ENCODE results near the gene PCDHB13. TPM values are rescaled to one million over a fixed set of nuclear protein-coding genes. Genes with fewer than 3 reads are reported as not detected.
"Not testable (repeated sequence)": the region's sequence is repeated elsewhere in the genome, so short reads cannot be mapped to it uniquely, and the experiment has no call there.

PCDHB13 gene
- polyA plus RNA-seq (2012; ENCODE audit: insufficient read depth, insufficient read length, low read depth) = 0.26 TPM

DNA sequence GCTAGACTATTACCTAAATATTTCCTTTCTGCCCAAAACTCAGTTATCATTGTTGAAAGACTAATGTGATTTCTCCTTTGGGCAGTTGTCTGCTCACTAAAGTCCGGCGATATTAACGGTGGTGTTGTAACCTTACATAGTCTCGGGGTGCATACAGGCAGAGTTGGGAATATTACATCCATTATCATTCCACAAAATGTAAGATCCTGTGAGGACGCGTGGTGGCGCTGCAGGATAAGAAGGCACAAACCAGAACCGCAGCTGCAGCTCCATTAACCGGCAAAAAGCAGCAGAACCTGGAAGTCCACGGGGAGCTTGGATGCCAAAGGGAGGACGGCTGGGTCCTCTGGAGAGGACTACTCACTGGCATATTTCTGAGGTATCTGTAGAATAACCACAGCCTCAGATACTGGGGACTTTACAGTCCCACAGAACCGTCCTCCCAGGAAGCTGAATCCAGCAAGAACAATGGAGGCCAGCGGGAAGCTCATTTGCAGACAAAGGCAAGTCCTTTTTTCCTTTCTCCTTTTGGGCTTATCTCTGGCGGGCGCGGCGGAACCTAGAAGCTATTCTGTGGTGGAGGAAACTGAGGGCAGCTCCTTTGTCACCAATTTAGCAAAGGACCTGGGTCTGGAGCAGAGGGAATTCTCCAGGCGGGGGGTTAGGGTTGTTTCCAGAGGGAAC, at the start of gene PCDHB13:
TSS of gene PCDHB13 (plus strand) at position 264 of the 684 bp plus-strand sequence. CDS start at position 469, 205 bp downstream.
- not testable (repeated sequence) for H3K36me3 ChIP-seq; DNase-seq; H3K27me3 ChIP-seq; H3K9me3 ChIP-seq; H3K4me1 ChIP-seq; H3K4me3 ChIP-seq (ENCODE audit: low read depth, low read length)

DNA sequence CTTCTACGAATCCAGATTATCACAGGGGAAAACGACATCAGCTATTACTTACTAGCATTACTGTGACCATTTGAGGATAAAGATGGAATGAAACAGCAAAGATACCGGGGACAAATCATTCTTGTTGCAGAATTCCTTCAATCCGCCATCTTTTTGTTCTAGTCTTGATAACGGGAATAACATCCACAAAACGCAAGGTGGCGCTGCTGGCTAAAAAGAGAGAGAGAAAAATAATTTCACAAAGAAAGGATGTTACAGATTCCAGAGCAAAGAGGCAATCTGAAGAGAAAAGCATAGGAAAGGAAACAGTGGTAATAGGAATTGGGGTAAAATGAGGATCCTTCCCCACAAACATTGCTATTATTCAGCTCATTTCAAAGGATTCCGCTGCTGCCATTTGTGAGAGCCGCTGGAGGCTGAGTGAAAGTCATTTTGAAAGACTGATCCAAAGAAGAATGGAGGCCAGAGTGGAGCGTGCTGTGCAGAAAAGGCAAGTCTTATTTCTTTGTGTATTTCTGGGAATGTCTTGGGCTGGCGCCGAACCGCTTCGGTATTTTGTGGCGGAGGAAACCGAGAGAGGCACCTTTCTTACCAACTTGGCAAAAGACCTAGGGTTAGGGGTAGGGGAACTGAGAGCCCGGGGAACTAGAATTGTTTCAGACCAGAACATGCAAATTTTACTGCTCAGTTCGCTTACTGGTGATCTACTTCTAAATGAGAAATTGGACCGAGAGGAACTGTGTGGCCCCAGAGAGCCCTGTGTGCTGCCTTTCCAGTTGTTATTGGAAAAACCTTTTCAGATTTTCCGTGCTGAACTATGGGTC, 41.1 kb upstream of the PCDHB13 start, which contains the start of gene PCDHB7:
TSS of gene PCDHB7 (plus strand) at position 264 of the 824 bp plus-strand sequence. CDS start at position 456, 192 bp downstream.
- Histone ChIP-seq H3K27me3 (no peaks in the 10 kb centered on the region; the same call in none of the 2 replicates), H3K36me3 (no peaks in the 10 kb centered on the region), H3K9me3 (no peaks in the 10 kb centered on the region; the same call in 1 of the 2 replicates), H3K4me3 (ENCODE audit: low read depth, low read length) (no peak within 1 kb of the TSS; the same call in 1 of the 2 replicates), H3K4me1 (no peaks in the 10 kb centered on the region)
- TF ChIP-seq, protein P1, sequence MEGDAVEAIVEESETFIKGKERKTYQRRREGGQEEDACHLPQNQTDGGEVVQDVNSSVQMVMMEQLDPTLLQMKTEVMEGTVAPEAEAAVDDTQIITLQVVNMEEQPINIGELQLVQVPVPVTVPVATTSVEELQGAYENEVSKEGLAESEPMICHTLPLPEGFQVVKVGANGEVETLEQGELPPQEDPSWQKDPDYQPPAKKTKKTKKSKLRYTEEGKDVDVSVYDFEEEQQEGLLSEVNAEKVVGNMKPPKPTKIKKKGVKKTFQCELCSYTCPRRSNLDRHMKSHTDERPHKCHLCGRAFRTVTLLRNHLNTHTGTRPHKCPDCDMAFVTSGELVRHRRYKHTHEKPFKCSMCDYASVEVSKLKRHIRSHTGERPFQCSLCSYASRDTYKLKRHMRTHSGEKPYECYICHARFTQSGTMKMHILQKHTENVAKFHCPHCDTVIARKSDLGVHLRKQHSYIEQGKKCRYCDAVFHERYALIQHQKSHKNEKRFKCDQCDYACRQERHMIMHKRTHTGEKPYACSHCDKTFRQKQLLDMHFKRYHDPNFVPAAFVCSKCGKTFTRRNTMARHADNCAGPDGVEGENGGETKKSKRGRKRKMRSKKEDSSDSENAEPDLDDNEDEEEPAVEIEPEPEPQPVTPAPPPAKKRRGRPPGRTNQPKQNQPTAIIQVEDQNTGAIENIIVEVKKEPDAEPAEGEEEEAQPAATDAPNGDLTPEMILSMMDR (IDR thresholded peaks at IDR 0.05; ENCODE audit: low read depth, low read length) = peak; percentile 89
- DNase-seq = peak; percentile 57

DNA sequence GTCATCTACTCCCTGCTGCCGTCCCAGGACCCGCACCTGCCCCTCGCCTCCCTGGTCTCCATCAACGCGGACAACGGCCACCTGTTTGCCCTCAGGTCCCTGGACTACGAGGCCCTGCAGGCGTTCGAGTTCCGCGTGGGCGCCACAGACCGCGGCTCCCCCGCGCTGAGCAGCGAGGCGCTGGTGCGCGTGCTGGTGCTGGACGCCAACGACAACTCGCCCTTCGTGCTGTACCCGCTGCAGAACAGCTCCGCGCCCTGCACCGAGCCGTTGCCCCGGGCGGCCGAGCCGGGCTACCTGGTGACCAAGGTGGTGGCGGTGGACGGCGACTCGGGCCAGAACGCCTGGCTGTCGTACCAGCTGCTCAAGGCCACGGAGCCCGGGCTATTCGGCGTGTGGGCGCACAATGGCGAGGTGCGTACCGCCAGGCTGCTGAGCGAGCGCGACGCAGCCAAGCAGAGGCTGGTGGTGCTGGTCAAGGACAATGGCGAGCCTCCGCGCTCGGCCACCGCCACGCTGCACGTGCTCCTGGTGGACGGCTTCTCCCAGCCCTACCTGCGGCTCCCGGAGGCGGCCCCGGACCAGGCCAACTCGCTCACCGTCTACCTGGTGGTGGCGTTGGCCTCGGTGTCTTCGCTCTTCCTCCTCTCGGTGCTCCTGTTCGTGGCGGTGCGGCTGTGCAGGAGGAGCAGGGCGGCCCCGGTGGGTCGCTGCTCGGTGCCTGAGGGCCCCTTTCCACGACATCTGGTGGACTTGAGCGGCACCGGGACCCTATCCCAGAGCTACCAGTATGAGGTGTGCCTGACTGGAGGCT, 39.2 kb upstream of the PCDHB13 start:
- H3K4me3 ChIP-seq (ENCODE audit: low read depth, low read length); H3K27me3 ChIP-seq; H3K4me1 ChIP-seq; H3K9me3 ChIP-seq; DNase-seq; H3K36me3 ChIP-seq: not testable (repeated sequence)

DNA sequence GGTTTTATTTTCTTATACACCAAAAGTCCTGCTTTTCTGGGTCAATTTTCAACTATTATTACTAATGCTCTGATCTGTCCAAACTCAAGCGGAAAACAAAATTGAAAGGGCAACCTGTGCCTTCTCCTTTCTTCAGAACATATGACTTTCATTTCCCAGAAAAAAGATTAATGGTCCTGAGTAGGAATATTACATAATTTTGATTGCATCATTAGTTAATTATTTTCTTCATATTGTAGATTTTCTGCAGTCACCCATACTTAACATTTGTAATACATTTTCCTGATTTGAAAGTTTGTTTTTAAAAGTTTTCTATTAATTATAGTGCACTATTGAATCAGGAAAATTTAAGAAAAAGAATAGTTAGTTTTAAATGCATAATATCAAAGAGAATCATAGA, 37.8 kb upstream of the PCDHB13 start:
- Histone ChIP-seq H3K4me1 (no peaks in the 10 kb centered on the region), H3K27me3 (no peaks in the 10 kb centered on the region), H3K36me3 (no peaks in the 10 kb centered on the region), H3K9me3 (no peaks in the 10 kb centered on the region; the same call in 1 of the 2 replicates), H3K4me3 (ENCODE audit: low read depth, low read length) (no peak overlapping the region)
- DNase-seq = no peak
- TF ChIP-seq, protein P1 (IDR thresholded peaks at IDR 0.05; ENCODE audit: low read depth, low read length) = no peak

DNA sequence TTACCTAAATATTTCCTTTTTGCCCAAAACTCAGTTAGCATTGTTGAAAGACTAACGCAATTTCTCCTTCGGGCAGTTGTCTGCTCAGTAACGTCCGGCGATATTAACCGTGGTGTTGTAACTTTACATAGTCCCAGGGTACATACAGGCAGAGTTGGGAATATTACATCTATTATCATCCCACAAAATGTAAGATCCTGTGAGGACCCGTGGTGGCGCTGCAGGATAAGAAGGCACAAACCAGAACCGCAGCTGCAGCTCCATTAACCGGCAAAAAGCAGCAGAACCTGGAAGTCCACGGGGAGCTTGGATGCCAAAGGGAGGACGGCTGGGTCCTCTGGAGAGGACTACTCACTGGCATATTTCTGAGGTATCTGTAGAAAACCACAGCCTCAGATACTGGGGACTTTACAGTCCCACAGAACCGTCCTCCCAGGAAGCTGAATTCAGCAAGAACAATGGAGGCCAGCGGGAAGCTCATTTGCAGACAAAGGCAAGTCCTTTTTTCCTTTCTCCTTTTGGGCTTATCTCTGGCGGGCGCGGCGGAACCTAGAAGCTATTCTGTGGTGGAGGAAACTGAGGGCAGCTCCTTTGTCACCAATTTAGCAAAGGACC, 36.0 kb upstream of the PCDHB13 start, which contains the start of gene PCDHB8:
TSS of gene PCDHB8 (plus strand) at position 214 of the 615 bp plus-strand sequence. CDS start at position 459, 245 bp downstream.
- not testable (repeated sequence) for H3K4me1 ChIP-seq, H3K27me3 ChIP-seq, H3K36me3 ChIP-seq, H3K9me3 ChIP-seq
- DNase-seq = peak; percentile 72
- TF ChIP-seq, protein P1 (IDR thresholded peaks at IDR 0.05; ENCODE audit: low read depth, low read length) = peak; percentile 63
- H3K4me3 ChIP-seq (ENCODE audit: low read depth, low read length) = peak within 1 kb of the TSS; percentile 11; the same call in 1 of the 2 replicates

DNA sequence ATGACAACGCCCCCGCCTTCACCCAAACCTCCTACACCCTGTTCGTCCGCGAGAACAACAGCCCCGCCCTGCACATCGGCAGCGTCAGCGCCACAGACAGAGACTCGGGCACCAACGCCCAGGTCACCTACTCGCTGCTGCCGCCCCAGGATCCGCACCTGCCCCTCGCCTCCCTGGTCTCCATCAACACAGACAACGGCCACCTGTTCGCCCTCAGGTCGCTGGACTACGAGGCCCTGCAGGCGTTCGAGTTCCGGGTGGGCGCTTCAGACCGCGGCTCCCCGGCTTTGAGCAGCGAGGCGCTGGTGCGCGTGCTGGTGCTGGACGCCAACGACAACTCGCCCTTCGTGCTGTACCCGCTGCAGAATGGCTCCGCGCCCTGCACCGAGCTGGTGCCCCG, 34.3 kb upstream of the PCDHB13 start:
- H3K27me3 ChIP-seq; H3K4me3 ChIP-seq (ENCODE audit: low read depth, low read length); H3K36me3 ChIP-seq; H3K4me1 ChIP-seq; H3K9me3 ChIP-seq; DNase-seq: not testable (repeated sequence)

DNA sequence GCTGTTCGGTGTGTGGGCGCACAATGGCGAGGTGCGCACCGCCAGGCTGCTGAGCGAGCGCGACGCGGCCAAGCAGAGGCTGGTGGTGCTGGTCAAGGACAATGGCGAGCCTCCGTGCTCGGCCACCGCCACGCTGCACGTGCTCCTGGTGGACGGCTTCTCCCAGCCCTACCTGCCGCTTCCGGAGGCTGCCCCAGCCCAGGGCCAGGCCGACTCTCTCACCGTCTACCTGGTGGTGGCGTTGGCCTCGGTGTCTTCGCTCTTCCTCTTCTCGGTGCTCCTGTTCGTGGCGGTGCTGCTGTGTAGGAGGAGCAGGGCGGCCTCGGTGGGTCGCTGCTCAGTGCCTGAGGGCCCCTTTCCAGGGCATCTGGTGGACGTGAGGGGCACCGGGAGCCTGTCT, 33.8 kb upstream of the PCDHB13 start:
- not testable (repeated sequence) for H3K4me3 ChIP-seq (ENCODE audit: low read depth, low read length); DNase-seq; H3K36me3 ChIP-seq; H3K4me1 ChIP-seq; H3K9me3 ChIP-seq; H3K27me3 ChIP-seq
